ENCODE results near the gene TSPAN7.

TSPAN7 gene

GRCh38 chrX:38558686-38559085, 2.7 kb upstream of the TSPAN7 start:
- H3K9me3 ChIP-seq (ENCODE audit: control insufficient read depth, insufficient read depth, low read length), result no peaks in the 10 kb centered on the region

GRCh38 chrX:38560776-38561125, 591 bp upstream of the TSPAN7 start:
- Histone ChIP-seq H3K27ac (ENCODE audit: low read depth, low read length) (no peak overlapping the region), H3K27me3 (ENCODE audit: control insufficient read depth, insufficient read depth, low read length) (peaks cover 20% of the 10 kb centered on the region), H3K36me3 (ENCODE audit: control insufficient read depth, insufficient read depth, low read length) (no peaks in the 10 kb centered on the region), H3K9ac (ENCODE audit: low read depth, low read length) (no peak overlapping the region), H3K4me1 (ENCODE audit: control insufficient read depth, insufficient read depth, low read length) (peaks cover 8% of the 10 kb centered on the region; the same call in 1 of the 2 replicates), H3K4me3 (ENCODE audit: low read depth, low read length) (peak overlapping the region; percentile 67), H3K9me3 (ENCODE audit: control insufficient read depth, insufficient read depth, low read length) (no peaks in the 10 kb centered on the region)

More at GRCh38 chrX:38558686-38559085, 2.7 kb upstream of the TSPAN7 start:
- Histone ChIP-seq H3K9ac (ENCODE audit: low read depth, low read length) (no peak overlapping the region), H3K4me1 (ENCODE audit: control insufficient read depth, insufficient read depth, low read length) (peaks cover 8% of the 10 kb centered on the region; the same call in 1 of the 2 replicates), H3K4me3 (ENCODE audit: low read depth, low read length) (no peak overlapping the region), H3K36me3 (ENCODE audit: control insufficient read depth, insufficient read depth, low read length) (no peaks in the 10 kb centered on the region), H3K27ac (ENCODE audit: low read depth, low read length) (no peak overlapping the region), H3K27me3 (ENCODE audit: control insufficient read depth, insufficient read depth, low read length) (peaks cover 20% of the 10 kb centered on the region)

- H3K27ac ChIP-seq (ENCODE audit: low read depth, low read length), result no peak overlapping the region
- no peaks in the 10 kb centered on the region for H3K36me3 ChIP-seq (ENCODE audit: control insufficient read depth, insufficient read depth, low read length)
- peaks cover 8% of the 10 kb centered on the region; the same call in 1 of the 2 replicates for H3K4me1 ChIP-seq (ENCODE audit: control insufficient read depth, insufficient read depth, low read length)
- H3K4me3 ChIP-seq (ENCODE audit: low read depth, low read length), result peak overlapping the region; percentile 78
- no peaks in the 10 kb centered on the region for H3K9me3 ChIP-seq (ENCODE audit: control insufficient read depth, insufficient read depth, low read length)
- H3K27me3 ChIP-seq (ENCODE audit: control insufficient read depth, insufficient read depth, low read length), result peaks cover 20% of the 10 kb centered on the region
- 0 out of 2 replicates have a peak overlapping the region, but pooled peaks have one; percentile 11 for H3K9ac ChIP-seq (ENCODE audit: low read depth, low read length)
These were observed 793 bp downstream of the TSPAN7 start for GRCh38 chrX:38561951-38562719.

- H3K9me3 ChIP-seq (ENCODE audit: control insufficient read depth, insufficient read depth, low read length), result no peaks in the 10 kb centered on the region
- peaks cover 8% of the 10 kb centered on the region; the same call in 1 of the 2 replicates for H3K4me1 ChIP-seq (ENCODE audit: control insufficient read depth, insufficient read depth, low read length)
- H3K9ac ChIP-seq (ENCODE audit: low read depth, low read length), result no peak overlapping the region
- H3K27me3 ChIP-seq (ENCODE audit: control insufficient read depth, insufficient read depth, low read length), result peaks cover 20% of the 10 kb centered on the region
- no peak overlapping the region for H3K4me3 ChIP-seq (ENCODE audit: low read depth, low read length)
- H3K36me3 ChIP-seq (ENCODE audit: control insufficient read depth, insufficient read depth, low read length), result no peaks in the 10 kb centered on the region
- H3K27ac ChIP-seq (ENCODE audit: low read depth, low read length), result no peak overlapping the region
These were observed 1.7 kb downstream of the TSPAN7 start for GRCh38 chrX:38563030-38563429.

- Histone ChIP-seq H3K27ac (ENCODE audit: low read depth, low read length) (no peak overlapping the region), H3K9me3 (ENCODE audit: control insufficient read depth, insufficient read depth, low read length) (no peaks in the 10 kb centered on the region), H3K4me3 (ENCODE audit: low read depth, low read length) (no peak overlapping the region), H3K27me3 (ENCODE audit: control insufficient read depth, insufficient read depth, low read length) (no peaks in the 10 kb centered on the region), H3K9ac (ENCODE audit: low read depth, low read length) (no peak overlapping the region), H3K4me1 (ENCODE audit: control insufficient read depth, insufficient read depth, low read length) (peaks cover 15% of the 10 kb centered on the region; the same call in 1 of the 2 replicates), H3K36me3 (ENCODE audit: control insufficient read depth, insufficient read depth, low read length) (no peaks in the 10 kb centered on the region)
These were observed 9.1 kb downstream of the TSPAN7 start for GRCh38 chrX:38570396-38570795.

- Histone ChIP-seq H3K27ac (ENCODE audit: low read depth, low read length) (no peak overlapping the region), H3K4me1 (ENCODE audit: control insufficient read depth, insufficient read depth, low read length) (peaks cover 15% of the 10 kb centered on the region; the same call in 1 of the 2 replicates), H3K9me3 (ENCODE audit: control insufficient read depth, insufficient read depth, low read length) (no peaks in the 10 kb centered on the region), H3K36me3 (ENCODE audit: control insufficient read depth, insufficient read depth, low read length) (no peaks in the 10 kb centered on the region), H3K27me3 (ENCODE audit: control insufficient read depth, insufficient read depth, low read length) (no peaks in the 10 kb centered on the region), H3K4me3 (ENCODE audit: low read depth, low read length) (no peak overlapping the region), H3K9ac (ENCODE audit: low read depth, low read length) (no peak overlapping the region)
These were observed 9.7 kb downstream of the TSPAN7 start for GRCh38 chrX:38571058-38571457.

GRCh38 chrX:38574858-38575257, 13.5 kb downstream of the TSPAN7 start:
- 0 out of 2 replicates have a peak, but pooled peaks cover 5% of the 10 kb centered on the region for H3K4me1 ChIP-seq (ENCODE audit: control insufficient read depth, insufficient read depth, low read length)
- no peaks in the 10 kb centered on the region for H3K36me3 ChIP-seq (ENCODE audit: control insufficient read depth, insufficient read depth, low read length)
- H3K9ac ChIP-seq (ENCODE audit: low read depth, low read length), result no peak overlapping the region
- no peak overlapping the region for H3K4me3 ChIP-seq (ENCODE audit: low read depth, low read length)
- H3K9me3 ChIP-seq (ENCODE audit: control insufficient read depth, insufficient read depth, low read length), result no peaks in the 10 kb centered on the region
- no peak overlapping the region for H3K27ac ChIP-seq (ENCODE audit: low read depth, low read length)
- H3K27me3 ChIP-seq (ENCODE audit: control insufficient read depth, insufficient read depth, low read length), result no peaks in the 10 kb centered on the region

- Histone ChIP-seq H3K36me3 (ENCODE audit: control insufficient read depth, insufficient read depth, low read length) (no peaks in the 10 kb centered on the region), H3K9ac (ENCODE audit: low read depth, low read length) (no peak overlapping the region), H3K4me3 (ENCODE audit: low read depth, low read length) (no peak overlapping the region), H3K27me3 (ENCODE audit: control insufficient read depth, insufficient read depth, low read length) (no peaks in the 10 kb centered on the region), H3K4me1 (ENCODE audit: control insufficient read depth, insufficient read depth, low read length) (no peaks in the 10 kb centered on the region), H3K27ac (ENCODE audit: low read depth, low read length) (no peak overlapping the region), H3K9me3 (ENCODE audit: control insufficient read depth, insufficient read depth, low read length) (no peaks in the 10 kb centered on the region)
These were observed 14.5 kb downstream of the TSPAN7 start for GRCh38 chrX:38575888-38576287.

- H3K4me1 ChIP-seq (ENCODE audit: control insufficient read depth, insufficient read depth, low read length), result no peaks in the 10 kb centered on the region
- no peaks in the 10 kb centered on the region for H3K9me3 ChIP-seq (ENCODE audit: control insufficient read depth, insufficient read depth, low read length)
- H3K9ac ChIP-seq (ENCODE audit: low read depth, low read length), result no peak overlapping the region
- H3K27me3 ChIP-seq (ENCODE audit: control insufficient read depth, insufficient read depth, low read length), result no peaks in the 10 kb centered on the region
- no peak overlapping the region for H3K27ac ChIP-seq (ENCODE audit: low read depth, low read length)
- H3K4me3 ChIP-seq (ENCODE audit: low read depth, low read length), result no peak overlapping the region
- no peaks in the 10 kb centered on the region for H3K36me3 ChIP-seq (ENCODE audit: control insufficient read depth, insufficient read depth, low read length)
These were observed 16.4 kb downstream of the TSPAN7 start for GRCh38 chrX:38577738-38578137.

- Histone ChIP-seq H3K9me3 (ENCODE audit: control insufficient read depth, insufficient read depth, low read length) (no peaks in the 10 kb centered on the region), H3K4me1 (ENCODE audit: control insufficient read depth, insufficient read depth, low read length) (no peaks in the 10 kb centered on the region), H3K27ac (ENCODE audit: low read depth, low read length) (no peak overlapping the region), H3K36me3 (ENCODE audit: control insufficient read depth, insufficient read depth, low read length) (no peaks in the 10 kb centered on the region), H3K9ac (ENCODE audit: low read depth, low read length) (no peak overlapping the region), H3K27me3 (ENCODE audit: control insufficient read depth, insufficient read depth, low read length) (no peaks in the 10 kb centered on the region), H3K4me3 (ENCODE audit: low read depth, low read length) (no peak overlapping the region)
These were observed 16.8 kb downstream of the TSPAN7 start for GRCh38 chrX:38578167-38578566.

- Histone ChIP-seq H3K4me3 (ENCODE audit: low read depth, low read length) (no peak overlapping the region), H3K27ac (ENCODE audit: low read depth, low read length) (no peak overlapping the region), H3K36me3 (ENCODE audit: control insufficient read depth, insufficient read depth, low read length) (no peaks in the 10 kb centered on the region), H3K9me3 (ENCODE audit: control insufficient read depth, insufficient read depth, low read length) (no peaks in the 10 kb centered on the region), H3K4me1 (ENCODE audit: control insufficient read depth, insufficient read depth, low read length) (no peaks in the 10 kb centered on the region), H3K27me3 (ENCODE audit: control insufficient read depth, insufficient read depth, low read length) (no peaks in the 10 kb centered on the region), H3K9ac (ENCODE audit: low read depth, low read length) (no peak overlapping the region)
These were observed 21.8 kb downstream of the TSPAN7 start for GRCh38 chrX:38583181-38583580.

All from HUES48 (cell line).